Muscle of arm (tissue), 12 donors: ENCODE results near the gene KCNK7. TPM values are rescaled to one million over a fixed set of nuclear protein-coding genes. Genes with fewer than 3 reads are reported as not detected.

Experiments
- DNase-seq: peaks from one replicate; pipeline ENCODE4 v3.0.0-alpha.2; 2013
- polyA plus RNA-seq, 12 donors: library from polyadenylated mRNA; unstranded; fragments of 120-200 nt; gene quantifications; one replicate each; pipeline ENCODE4 v1.2.1, GENCODE V29; 2013; ENCODE audit not compliant: insufficient read length in 12 of 12

Gene KCNK7
- polyA plus RNA-seq, 12 donors = 0.27 to 1.8 (median 0.99) TPM; not detected in 2

GRCh38 chr11:65627202-65627601 is 31.6 kb upstream of the KCNK7 start:
- DNase-seq = no peak

- DNase-seq = no peak
These were observed 30.2 kb upstream of the KCNK7 start for GRCh38 chr11:65625628-65626342.

GRCh38 chr11:65624931-65625627 is 29.5 kb upstream of the KCNK7 start:
- DNase-seq = no peak

GRCh38 chr11:65623852-65624616 is 28.4 kb upstream of the KCNK7 start:
- no peak for DNase-seq

- DNase-seq = no peak
These were observed 27.6 kb upstream of the KCNK7 start for GRCh38 chr11:65623177-65623576.

DNA sequence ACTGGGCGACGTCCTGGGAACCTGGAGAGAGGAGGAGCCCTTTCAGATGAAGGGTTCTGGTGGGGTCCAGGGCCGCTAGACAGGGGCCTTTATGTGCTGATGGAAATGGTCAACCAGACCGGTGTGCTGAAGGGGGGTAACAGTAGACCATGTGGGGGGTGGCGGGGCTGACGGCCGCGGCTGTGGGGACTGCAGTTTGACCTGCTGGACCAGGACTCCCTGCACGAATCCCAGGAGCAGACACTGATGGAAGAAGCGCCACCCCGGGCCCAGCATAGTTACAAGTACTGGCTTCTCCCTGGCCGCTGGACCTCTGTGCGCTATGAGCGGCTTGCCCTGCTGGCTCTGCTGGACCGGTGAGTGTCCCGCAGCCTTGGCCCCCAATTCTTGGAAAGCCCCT is 26.4 kb upstream of the KCNK7 start:
- DNase-seq = no peak

DNA sequence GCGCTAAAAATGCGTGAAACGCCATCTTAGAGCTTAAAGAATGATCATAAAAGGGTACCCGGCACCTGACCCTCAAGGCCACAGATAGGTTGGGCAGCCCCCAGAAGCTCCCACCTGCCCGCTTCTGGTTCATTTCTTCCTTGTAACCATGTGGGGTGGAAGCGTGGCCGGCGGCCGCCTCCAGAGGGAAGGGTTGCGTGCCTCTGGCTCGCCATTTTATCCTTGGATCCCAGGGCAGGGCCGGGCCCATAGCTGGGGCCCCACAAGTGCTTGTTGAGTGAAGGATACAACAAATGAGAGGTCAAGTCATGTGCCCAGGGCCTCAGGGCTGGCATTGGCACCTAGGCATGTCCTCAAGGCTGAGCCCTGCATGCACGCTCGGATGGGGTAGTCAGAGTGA is 25.9 kb upstream of the KCNK7 start:
- no peak for DNase-seq

GRCh38 chr11:65620666-65621065 is 25.1 kb upstream of the KCNK7 start:
- no peak for DNase-seq

DNA sequence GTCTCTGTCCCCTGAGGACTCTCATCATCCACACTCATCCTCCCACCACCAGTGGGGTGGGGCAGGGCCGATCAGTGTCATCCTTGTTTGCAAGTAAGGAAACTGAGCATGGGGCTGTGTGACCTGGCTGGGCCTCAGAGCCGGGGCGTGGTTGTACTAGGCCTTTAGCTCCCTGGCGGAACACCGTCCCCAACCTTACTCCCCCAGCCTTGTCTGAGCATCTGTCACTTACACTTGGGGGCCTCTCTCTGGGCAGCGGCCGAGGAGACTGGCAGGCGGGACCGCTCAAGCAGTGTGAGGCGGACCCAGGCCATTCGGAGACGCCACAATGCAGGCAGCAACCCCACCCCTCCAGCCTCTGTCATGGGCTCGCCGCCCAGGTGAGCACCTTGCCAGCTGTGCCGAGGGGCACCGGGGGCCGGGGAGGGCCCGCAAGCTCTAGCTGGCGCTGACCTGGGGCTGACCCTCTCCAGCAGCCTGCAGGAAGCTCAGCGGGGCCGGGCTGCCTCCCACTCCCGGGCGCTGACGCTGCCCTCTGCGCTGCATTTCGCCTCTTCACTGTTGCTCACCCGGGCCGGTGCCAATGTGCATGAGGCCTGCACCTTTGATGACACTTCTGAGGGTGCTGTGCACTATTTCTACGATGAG is 23.8 kb upstream of the KCNK7 start:
- DNase-seq = no peak

GRCh38 chr11:65618763-65619162 is 23.2 kb upstream of the KCNK7 start:
- no peak for DNase-seq

GRCh38 chr11:65617990-65618751 is 22.6 kb upstream of the KCNK7 start:
- no peak for DNase-seq

GRCh38 chr11:65617136-65617850 is 21.7 kb upstream of the KCNK7 start:
- no peak for DNase-seq

DNA sequence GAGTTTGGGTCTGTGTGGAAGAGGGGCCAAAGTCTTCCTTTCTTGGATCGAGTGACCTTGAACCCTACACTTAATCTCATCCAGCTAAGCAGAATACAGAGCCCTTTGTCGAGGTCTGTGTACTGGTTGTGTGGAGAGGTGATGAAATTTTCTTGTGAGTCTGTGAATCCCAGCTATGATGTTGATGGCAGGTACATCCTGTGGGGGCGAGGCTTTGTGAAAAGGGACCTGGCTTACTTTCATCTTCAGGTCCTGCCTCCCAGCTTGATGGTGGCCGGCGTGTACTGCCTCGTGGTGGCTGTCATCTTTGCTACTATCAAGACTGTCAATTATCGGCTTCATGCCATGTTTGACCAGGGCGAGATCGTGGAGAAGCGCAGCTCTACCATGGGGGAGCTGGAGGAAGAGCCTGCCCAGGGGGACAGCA is 21.0 kb upstream of the KCNK7 start:
- DNase-seq = no peak

GRCh38 chr11:65615950-65616574 is 20.5 kb upstream of the KCNK7 start:
- DNase-seq = no peak

- DNase-seq = peak; percentile 100
These were observed 19.8 kb upstream of the KCNK7 start, which contains the start of gene PCNX3 for GRCh38 chr11:65615229-65615949. PCNX3 (plus strand) TSS chr11:65615776; CDS start chr11:65616312, 536 bp downstream.

- DNase-seq = no peak
These were observed 17.7 kb upstream of the KCNK7 start for GRCh38 chr11:65613091-65613928.

DNA sequence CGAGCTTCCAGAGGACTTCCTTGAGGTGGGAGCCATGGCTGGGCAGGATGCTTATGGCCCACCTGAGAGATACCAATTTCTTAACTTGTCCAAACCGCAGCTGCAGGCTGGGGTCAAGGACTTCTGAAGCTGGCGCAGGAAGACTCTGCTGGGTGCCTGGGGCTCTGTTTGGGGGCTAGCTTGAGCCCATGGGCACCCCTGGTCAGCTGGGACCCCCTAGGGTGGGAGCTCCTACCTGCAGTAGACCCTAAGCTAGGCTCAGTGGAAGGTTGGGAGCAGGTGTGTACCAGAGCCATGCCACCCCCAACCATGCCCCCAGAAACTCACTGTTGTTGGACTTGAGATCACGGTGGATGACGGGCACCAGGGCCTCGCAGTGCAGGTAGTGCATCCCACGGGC is 17.1 kb upstream of the KCNK7 start:
- DNase-seq = no peak
